Sigmoid colon (tissue), 7 donors: ENCODE data around the gene MRPL57. TPM values are rescaled to one million over a fixed set of nuclear protein-coding genes. Genes with fewer than 3 reads are reported as not detected.

Experiments used
- DNase-seq: peaks from one replicate; pipeline ENCODE4 v3.0.0-alpha.2; 2019
- H3K27ac ChIP-seq, 4 donors: fragments of 200-600 bp; sonication (generic); one replicate each; pipeline ENCODE4 v1.5.1; 2016 to 2019; ENCODE audit warnings: mild to moderate bottlenecking in 1 of 4
- H3K27me3 ChIP-seq, 3 donors: fragments of 200-600 bp; sonication (generic); one replicate each; pipeline ENCODE4 v1.5.1; 2019; ENCODE audit warnings: mild to moderate bottlenecking in 1 of 3
- H3K36me3 ChIP-seq, 4 donors: fragments of 200-600 bp; sonication (generic); one replicate each; pipeline ENCODE4 v1.5.1; 2016 to 2019
- H3K4me1 ChIP-seq, 4 donors: fragments of 200-600 bp; sonication (generic); one replicate each; pipeline ENCODE4 v1.5.1; 2017 to 2019
- H3K4me3 ChIP-seq, 4 donors: fragments of 200-600 bp; sonication (generic); one replicate each; pipeline ENCODE4 v1.5.1; 2017 to 2019; ENCODE audit warnings: mild to moderate bottlenecking in 2 of 4, moderate library complexity in 1 of 4
- H3K9me3 ChIP-seq, 4 donors: fragments of 200-600 bp in 3 of 4; sonication (generic) in 3 of 4; one replicate each; pipeline versions ENCODE4 v1.5.1 to v1.6.1; 2013 to 2019
- EP300 ChIP-seq, 4 donors: sonication (generic); formaldehyde crosslinking; IDR thresholded peaks; one replicate each; pipeline ENCODE4 v1.6.1; 2017; ENCODE audit warnings: antibody characterized with exemption in 4 of 4
- POLR2A ChIP-seq, 2 donors: fragments of 450-650 bp; IDR thresholded peaks; one replicate each; pipeline ENCODE4 v1.6.1; 2016; ENCODE audit warnings: antibody characterized with exemption in 2 of 2, mild to moderate bottlenecking in 2 of 2, moderate library complexity in 2 of 2
- POLR2AphosphoS5 ChIP-seq, 4 donors: sonication (generic); formaldehyde crosslinking; IDR thresholded peaks; one replicate each; pipeline ENCODE4 v1.6.1; 2017; ENCODE audit warnings: antibody characterized with exemption in 4 of 4
- WGBS, 2 donors: extraction: QIAGEN DNeasy Blood & Tissue Kit; methylation state at CpG; one replicate each; pipeline ENCODE4 v1.1.7; 2013; 5-methylcytosine and 5-hydroxymethylcytosine counted together
- intact Hi-C: fragments of 100-400 bp; cut with DNase I; formaldehyde crosslinking; loops from one replicate; pipeline ENCODE4 v1.15.1; 2023
- polyA plus RNA-seq, 3 donors: library from polyadenylated mRNA; stranded (reverse); fragments of 200-250 nt; gene quantifications; one replicate each; pipeline ENCODE4 v1.2.3, GENCODE V29; 2013
- total RNA-seq, 4 donors: library from RNA; depleted of rRNA; stranded (reverse); fragments of >200 nt; gene quantifications; one replicate each; pipeline ENCODE4 v1.1.0, GENCODE V29; 2016
- TF ChIP-seq, protein P1 (sequence below), 4 experiments: fragments of 450-650 bp in 3 of 4; fragments of 200-600 bp in 1 of 4; IDR thresholded peaks; one replicate each; pipeline ENCODE4 v1.5.1; 2016 to 2019; ENCODE audit warnings: antibody characterized with exemption in 4 of 4, mild to moderate bottlenecking in 3 of 4, moderate library complexity in 2 of 4
- donor health status: healthy with polysubstance abuse.
- donor health status: Bipolar disorder and iron deficiency.
- donor health status: healthy.

The MRPL57 gene
- total and polyA plus RNA-seq, 7 donors, result 21.0 to 51.0 (median 25.8) TPM

DNA sequence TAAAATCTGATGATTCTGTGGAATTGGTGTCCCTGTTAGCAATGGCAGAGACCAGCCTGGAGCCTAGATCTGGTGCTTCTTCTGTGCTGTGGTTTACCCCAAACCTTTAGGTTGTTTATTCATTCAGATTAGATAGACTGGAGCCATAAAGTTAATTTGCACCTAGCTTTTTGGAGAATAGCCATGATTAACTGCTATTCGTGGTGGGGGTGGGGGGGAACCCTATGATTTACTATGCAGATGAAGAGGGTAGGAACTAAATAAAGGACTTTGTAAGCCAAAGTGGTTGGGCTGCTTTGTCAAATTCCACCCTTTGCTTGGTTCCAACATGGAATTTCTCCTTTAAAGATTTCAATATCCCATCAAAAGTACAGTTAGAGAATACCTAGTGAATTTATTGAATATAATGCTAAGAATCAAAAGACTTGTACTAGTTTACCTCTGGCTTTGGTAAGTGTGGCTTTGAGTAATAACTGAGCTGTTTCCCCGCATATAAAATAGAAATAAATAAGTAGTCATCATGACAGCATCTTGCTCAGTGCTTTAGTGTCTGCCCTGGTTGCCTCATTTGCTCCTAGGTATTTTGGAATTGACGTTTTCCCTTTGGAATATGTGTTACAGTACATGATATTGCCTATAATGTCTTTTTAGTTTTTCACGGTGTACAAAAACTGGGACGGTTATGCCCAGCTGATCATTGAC, 27.8 kb upstream of the MRPL57 start:
- TF ChIP-seq POLR2A (IDR thresholded peaks at IDR 0.05) (no peak), POLR2AphosphoS5 (IDR thresholded peaks at IDR 0.05) (no peak), EP300 (IDR thresholded peaks at IDR 0.05) (no peak)
- TF ChIP-seq, protein P1, sequence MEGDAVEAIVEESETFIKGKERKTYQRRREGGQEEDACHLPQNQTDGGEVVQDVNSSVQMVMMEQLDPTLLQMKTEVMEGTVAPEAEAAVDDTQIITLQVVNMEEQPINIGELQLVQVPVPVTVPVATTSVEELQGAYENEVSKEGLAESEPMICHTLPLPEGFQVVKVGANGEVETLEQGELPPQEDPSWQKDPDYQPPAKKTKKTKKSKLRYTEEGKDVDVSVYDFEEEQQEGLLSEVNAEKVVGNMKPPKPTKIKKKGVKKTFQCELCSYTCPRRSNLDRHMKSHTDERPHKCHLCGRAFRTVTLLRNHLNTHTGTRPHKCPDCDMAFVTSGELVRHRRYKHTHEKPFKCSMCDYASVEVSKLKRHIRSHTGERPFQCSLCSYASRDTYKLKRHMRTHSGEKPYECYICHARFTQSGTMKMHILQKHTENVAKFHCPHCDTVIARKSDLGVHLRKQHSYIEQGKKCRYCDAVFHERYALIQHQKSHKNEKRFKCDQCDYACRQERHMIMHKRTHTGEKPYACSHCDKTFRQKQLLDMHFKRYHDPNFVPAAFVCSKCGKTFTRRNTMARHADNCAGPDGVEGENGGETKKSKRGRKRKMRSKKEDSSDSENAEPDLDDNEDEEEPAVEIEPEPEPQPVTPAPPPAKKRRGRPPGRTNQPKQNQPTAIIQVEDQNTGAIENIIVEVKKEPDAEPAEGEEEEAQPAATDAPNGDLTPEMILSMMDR (IDR thresholded peaks at IDR 0.05), result no peak
- Histone ChIP-seq H3K27ac (no peak overlapping the region), H3K4me1 (peaks cover 0 to 16% (median 2%) of the 10 kb centered on the region in 4 donors), H3K27me3 (no peaks in the 10 kb centered on the region), H3K36me3 (peaks cover 2 to 45% (median 12%) of the 10 kb centered on the region in 4 donors), H3K9me3 (no peaks in the 10 kb centered on the region), H3K4me3 (no peak overlapping the region)
- DNase-seq, result no peak
- 63 to 80% methylated on average over 5 of the region's 5 CpGs for WGBS, 2 donors
- intact Hi-C loops, result no loop called here

DNA sequence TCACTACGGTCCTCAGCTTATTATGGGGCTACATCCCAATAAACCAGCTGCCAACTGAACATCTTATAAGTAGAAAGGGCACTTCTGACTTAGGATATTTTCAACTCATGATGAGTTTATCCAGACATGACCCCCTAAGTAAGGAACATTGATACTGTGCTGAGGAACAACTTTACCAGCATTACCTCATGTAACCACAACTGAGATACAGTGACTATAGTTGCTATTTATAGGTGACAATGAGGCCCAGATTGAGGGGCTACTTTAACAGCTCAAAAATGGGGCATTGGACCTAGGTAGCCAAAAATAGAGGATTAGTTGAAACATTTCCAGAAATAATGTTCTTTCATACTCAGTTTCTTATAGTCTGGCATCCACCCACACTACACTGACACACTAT, 26.9 kb upstream of the MRPL57 start:
- intact Hi-C loops, result no loop called here
- H3K36me3 ChIP-seq, result peaks cover 2 to 43% (median 12%) of the 10 kb centered on the region in 4 donors
- DNase-seq, result no peak
- H3K27ac ChIP-seq, result no peak overlapping the region
- WGBS, 2 donors, result 43 to 70% methylated on average over 1 of the region's 1 CpG
- H3K4me1 ChIP-seq, result peaks cover 0 to 7% (median 0%) of the 10 kb centered on the region in 4 donors
- TF ChIP-seq EP300 (IDR thresholded peaks at IDR 0.05) (no peak), POLR2AphosphoS5 (IDR thresholded peaks at IDR 0.05) (no peak), POLR2A (IDR thresholded peaks at IDR 0.05) (no peak)
- TF ChIP-seq, protein P1 (IDR thresholded peaks at IDR 0.05), result no peak
- H3K4me3 ChIP-seq, result no peak overlapping the region
- no peaks in the 10 kb centered on the region for H3K27me3 ChIP-seq
- H3K9me3 ChIP-seq, result no peaks in the 10 kb centered on the region

DNA sequence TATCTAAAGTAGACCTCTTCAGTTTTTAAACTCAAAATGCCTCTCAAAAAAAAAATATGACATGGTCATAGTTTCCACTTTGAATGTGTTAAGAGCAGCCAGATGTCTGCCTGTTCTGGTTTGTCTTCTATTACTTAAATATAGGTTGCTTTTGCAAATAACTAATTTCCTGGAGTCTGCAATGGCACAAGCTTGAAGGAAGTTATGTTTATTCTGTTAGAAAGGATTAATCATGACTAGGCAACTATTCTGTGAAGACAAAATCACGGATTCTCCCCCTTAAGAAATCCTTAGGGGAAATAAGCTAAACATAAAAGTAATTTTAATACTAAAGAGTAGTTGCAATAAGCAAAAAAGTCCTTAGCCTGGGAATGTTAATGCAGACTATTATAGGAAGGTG, 26.4 kb upstream of the MRPL57 start:
- no peak for DNase-seq
- no peak for TF ChIP-seq EP300 (IDR thresholded peaks at IDR 0.05)
- TF ChIP-seq, protein P1 (IDR thresholded peaks at IDR 0.05), result no peak
- no peak for TF ChIP-seq POLR2A (IDR thresholded peaks at IDR 0.05)
- no peak for TF ChIP-seq POLR2AphosphoS5 (IDR thresholded peaks at IDR 0.05)
- peaks cover 2 to 43% (median 12%) of the 10 kb centered on the region in 4 donors for H3K36me3 ChIP-seq
- no peak overlapping the region for H3K27ac ChIP-seq
- H3K9me3 ChIP-seq, result no peaks in the 10 kb centered on the region
- H3K27me3 ChIP-seq, result no peaks in the 10 kb centered on the region
- peaks cover 0 to 3% (median 0%) of the 10 kb centered on the region in 4 donors for H3K4me1 ChIP-seq
- WGBS, 2 donors, result 56 to 85% methylated on average over 1 of the region's 1 CpG
- intact Hi-C loops, result no loop called here
- no peak overlapping the region for H3K4me3 ChIP-seq

DNA sequence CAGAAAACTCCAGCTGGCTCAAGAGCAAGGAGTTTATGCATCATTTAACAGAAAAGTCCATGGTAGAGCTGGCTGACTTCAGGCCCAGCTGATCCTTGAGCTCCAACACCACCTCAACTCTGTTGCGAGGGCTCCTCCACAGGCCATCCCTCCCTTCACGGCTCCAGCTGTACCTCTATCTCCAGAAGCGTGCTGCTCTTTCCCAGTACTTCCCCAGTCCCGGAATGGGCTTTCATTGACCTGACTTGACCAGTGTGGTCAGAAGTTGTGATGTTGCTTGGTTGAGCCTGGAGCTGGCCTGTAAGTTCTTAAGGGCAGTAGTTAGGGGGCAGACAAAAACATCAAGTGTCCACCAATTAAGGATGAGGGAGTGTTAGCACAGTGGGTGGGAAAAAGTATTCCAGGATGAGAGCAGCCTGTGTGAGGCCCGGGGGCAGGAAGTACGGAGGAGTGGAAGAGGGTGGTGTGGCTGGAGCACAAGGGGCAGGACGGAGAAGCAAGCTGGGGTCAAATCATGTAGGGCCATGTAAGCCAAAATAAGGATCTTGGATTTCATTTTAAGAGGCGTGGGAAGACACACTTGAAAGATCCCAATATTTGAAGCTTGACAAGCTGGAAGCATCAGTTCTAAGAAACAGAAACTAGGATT, 24.1 kb upstream of the MRPL57 start:
- Histone ChIP-seq H3K36me3 (peaks cover 0 to 20% (median 8%) of the 10 kb centered on the region in 4 donors), H3K27ac (no peak overlapping the region), H3K9me3 (no peaks in the 10 kb centered on the region), H3K27me3 (no peaks in the 10 kb centered on the region), H3K4me3 (no peak overlapping the region), H3K4me1 (no peaks in the 10 kb centered on the region)
- TF ChIP-seq, protein P1 (IDR thresholded peaks at IDR 0.05), result no peak
- TF ChIP-seq EP300 (IDR thresholded peaks at IDR 0.05) (no peak), POLR2A (IDR thresholded peaks at IDR 0.05) (no peak), POLR2AphosphoS5 (IDR thresholded peaks at IDR 0.05) (no peak)
- WGBS, 2 donors, result 89 to 90% methylated on average over 8 of the region's 8 CpGs
- intact Hi-C loops, result no loop called here
- DNase-seq, result no peak
